BLaER1 (cell line): ENCODE results near the gene GLYAT.
"Not testable (repeated sequence)": the region's sequence is repeated elsewhere in the genome, so short reads cannot be mapped to it uniquely, and the experiment has no call there.

Source experiments
- H3K27ac ChIP-seq: shearing (Covaris generic); formaldehyde crosslinking; 2 replicates; pipeline ENCODE4 v1.8.1; 2022
- H3K27me3 ChIP-seq: shearing (Covaris generic); formaldehyde crosslinking; 2 replicates; pipeline ENCODE4 v1.8.1; 2022
- H3K36me3 ChIP-seq: shearing (Covaris generic); formaldehyde crosslinking; 2 replicates; pipeline ENCODE4 v1.8.1; 2022
- H3K4me1 ChIP-seq: shearing (Covaris generic); formaldehyde crosslinking; 2 replicates; pipeline ENCODE4 v1.8.1; 2022
- H3K4me2 ChIP-seq: shearing (Covaris generic); formaldehyde crosslinking; 2 replicates; pipeline ENCODE4 v1.8.1; 2022
- H3K4me3 ChIP-seq: shearing (Covaris generic); formaldehyde crosslinking; 2 replicates; pipeline ENCODE4 v1.8.1; 2022
- H3K9ac ChIP-seq: shearing (Covaris generic); formaldehyde crosslinking; 2 replicates; pipeline ENCODE4 v1.8.1; 2022
- H3K9me3 ChIP-seq: shearing (Covaris generic); formaldehyde crosslinking; 2 replicates; pipeline ENCODE4 v1.8.1; 2022
- H4K20me1 ChIP-seq: shearing (Covaris generic); formaldehyde crosslinking; 2 replicates; pipeline ENCODE4 v1.8.1; 2022
- Cebpa-rat ChIP-seq: shearing (Covaris generic); IDR thresholded peaks from 2 replicates; pipeline ENCODE4 v1.8.1; 2022

The GLYAT gene

DNA sequence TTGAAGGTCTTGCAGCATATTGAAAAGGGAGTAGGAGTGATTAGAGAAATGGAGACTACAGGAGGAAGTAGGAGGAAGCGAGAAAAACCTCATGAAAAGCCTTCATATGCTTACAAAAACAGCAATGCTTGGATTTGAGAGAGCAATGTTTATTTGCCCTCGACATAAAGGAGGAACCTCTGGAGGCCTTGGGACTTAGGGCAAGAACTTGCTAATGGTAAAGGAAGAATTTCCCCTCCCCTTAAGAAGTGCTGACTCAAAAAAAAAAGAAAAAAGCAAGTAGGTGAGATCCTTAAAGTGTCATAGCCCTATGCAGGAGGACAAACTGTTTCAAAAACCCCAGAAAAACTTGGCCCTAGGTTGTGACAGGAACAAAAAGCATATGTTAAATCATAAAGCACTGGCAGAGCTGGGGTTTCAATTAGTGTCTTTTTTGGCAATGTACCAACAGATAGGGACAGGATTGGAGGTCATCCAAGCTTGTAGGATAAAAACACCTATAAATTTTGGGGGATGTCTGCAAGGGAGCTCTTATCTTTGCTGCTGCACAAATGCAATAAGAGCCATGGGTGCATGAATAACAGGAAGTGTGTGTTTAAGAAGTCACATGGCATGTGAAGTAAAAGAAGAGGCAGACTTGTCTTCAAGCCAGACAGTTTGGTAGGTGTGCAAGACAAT, 4.9 kb downstream of the GLYAT start:
- Histone ChIP-seq H3K9ac (no peak overlapping the region), H4K20me1 (no peaks in the 10 kb centered on the region), H3K9me3 (no peaks in the 10 kb centered on the region; the same call in 1 of the 2 replicates), H3K4me1 (peaks cover 9% of the 10 kb centered on the region; the same call in 1 of the 2 replicates), H3K4me3 (no peak overlapping the region), H3K36me3 (no peaks in the 10 kb centered on the region), H3K27ac (no peak overlapping the region), H3K27me3 (no peaks in the 10 kb centered on the region), H3K4me2 (no peak overlapping the region; the same call in 1 of the 2 replicates)
- TF ChIP-seq Cebpa-rat = no peak

- no peak overlapping the region for H3K27ac ChIP-seq
- H3K9ac ChIP-seq = no peak overlapping the region
- no peak for TF ChIP-seq Cebpa-rat
- H3K4me3 ChIP-seq = no peak overlapping the region
- H3K36me3 ChIP-seq = no peaks in the 10 kb centered on the region
- H4K20me1 ChIP-seq = no peaks in the 10 kb centered on the region
- H3K27me3 ChIP-seq = no peaks in the 10 kb centered on the region
- peaks cover 25% of the 10 kb centered on the region for H3K9me3 ChIP-seq
- no peak overlapping the region for H3K4me2 ChIP-seq
- H3K4me1 ChIP-seq = no peaks in the 10 kb centered on the region
These were observed 12.2 kb downstream of the GLYAT start for GRCh38 chr11:58719406-58720117.

DNA sequence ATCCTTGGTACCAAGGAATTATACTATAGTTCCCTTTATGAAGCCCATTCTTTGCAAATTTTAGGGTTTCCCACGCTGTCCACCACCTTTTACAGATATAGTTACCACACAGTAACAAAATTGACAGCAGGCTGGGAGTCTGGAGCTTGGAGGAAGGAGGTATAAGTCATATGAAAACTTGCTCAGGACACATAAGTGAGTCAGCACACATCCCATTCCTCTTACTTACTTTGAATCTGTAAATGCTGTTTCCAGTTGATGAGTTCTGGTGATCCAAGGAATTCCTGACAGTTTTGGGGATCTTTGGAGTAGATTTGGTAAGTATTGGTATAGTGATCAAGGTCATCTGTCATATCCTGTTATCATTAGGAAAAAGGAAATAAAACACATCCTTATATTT, 19.2 kb downstream of the GLYAT start:
- TF ChIP-seq Cebpa-rat = no peak
- Histone ChIP-seq H3K4me3 (no peak overlapping the region), H3K9me3 (peaks cover 5% of the 10 kb centered on the region; the same call in 1 of the 2 replicates), H3K27me3 (no peaks in the 10 kb centered on the region), H3K9ac (no peak overlapping the region), H3K27ac (no peak overlapping the region), H3K4me1 (no peaks in the 10 kb centered on the region), H3K4me2 (no peak overlapping the region), H4K20me1 (no peaks in the 10 kb centered on the region), H3K36me3 (no peaks in the 10 kb centered on the region)

DNA sequence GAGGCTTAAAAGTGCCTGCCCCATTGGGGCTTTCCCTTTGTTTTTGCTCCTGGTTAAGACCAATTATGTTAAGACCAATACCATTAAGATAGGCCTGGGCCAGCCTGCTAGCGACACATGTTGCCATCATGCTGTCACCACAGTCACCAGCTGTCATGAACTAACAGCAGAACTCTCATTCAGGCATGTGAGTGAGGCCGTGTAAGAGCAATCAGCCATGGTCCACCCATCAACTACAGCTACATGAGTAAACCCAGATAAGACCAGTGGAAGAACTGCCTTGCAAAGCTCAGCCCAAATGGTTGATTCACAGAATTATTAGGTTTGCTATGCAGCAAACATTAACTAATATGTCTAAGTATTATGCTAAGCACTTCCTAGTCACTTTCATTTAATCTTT, 19.9 kb downstream of the GLYAT start:
- Histone ChIP-seq H3K4me3 (no peak overlapping the region), H3K27me3 (no peaks in the 10 kb centered on the region)

DNA sequence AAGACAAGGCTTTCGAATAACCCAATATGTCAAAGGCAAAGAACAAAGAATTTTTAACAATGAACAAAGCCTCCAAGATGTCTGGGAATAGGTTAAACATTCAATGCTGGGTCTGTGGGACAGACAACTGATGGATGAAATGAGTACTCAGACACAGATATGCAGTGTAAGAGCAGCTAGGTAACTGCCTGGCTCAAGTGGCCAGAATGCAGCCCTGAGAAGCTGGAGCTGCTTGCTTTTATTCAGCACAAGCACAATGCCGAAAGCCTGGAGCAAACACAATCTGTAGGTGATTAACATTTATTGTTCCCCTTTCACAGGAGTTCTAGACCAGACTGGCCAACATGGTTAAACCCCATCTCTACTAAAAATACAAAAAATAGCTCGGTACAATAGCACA, 24.0 kb downstream of the GLYAT start:
- no peaks in the 10 kb centered on the region for H4K20me1 ChIP-seq
- H3K4me2 ChIP-seq = no peak overlapping the region
- peaks cover 15% of the 10 kb centered on the region for H3K4me1 ChIP-seq
- H3K27me3 ChIP-seq = no peaks in the 10 kb centered on the region
- H3K36me3 ChIP-seq = no peaks in the 10 kb centered on the region
- TF ChIP-seq Cebpa-rat = no peak
- H3K9ac ChIP-seq = no peak overlapping the region
- H3K4me3 ChIP-seq = no peak overlapping the region
- no peak overlapping the region for H3K27ac ChIP-seq
- H3K9me3 ChIP-seq = peaks cover 16% of the 10 kb centered on the region

More for the DNA sequence above, 19.9 kb downstream of the GLYAT start:
- H3K36me3 ChIP-seq = no peaks in the 10 kb centered on the region
- H3K9ac ChIP-seq = no peak overlapping the region
- H3K9me3 ChIP-seq = peaks cover 5% of the 10 kb centered on the region; the same call in 1 of the 2 replicates
- TF ChIP-seq Cebpa-rat = no peak
- H3K4me1 ChIP-seq = peaks cover 4% of the 10 kb centered on the region
- no peak overlapping the region for H3K27ac ChIP-seq
- no peaks in the 10 kb centered on the region for H4K20me1 ChIP-seq
- H3K4me2 ChIP-seq = no peak overlapping the region

DNA sequence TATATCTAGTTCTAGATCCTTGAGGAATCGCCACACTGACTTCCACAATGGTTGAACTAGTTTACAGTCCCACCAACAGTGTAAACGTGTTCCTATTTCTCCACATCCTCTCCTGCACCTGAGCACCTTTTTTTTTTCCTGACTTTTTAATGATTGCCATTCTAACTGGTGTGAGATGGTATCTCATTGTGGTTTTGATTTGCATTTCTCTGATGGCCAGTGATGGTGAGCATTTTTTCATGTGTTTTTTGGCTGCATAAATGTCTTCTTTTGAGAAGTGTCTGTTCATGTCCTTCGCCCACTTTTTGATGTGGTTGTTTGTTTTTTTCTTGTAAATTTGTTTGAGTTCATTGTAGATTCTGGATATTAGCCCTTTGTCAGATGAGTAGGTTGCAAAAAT, 34.9 kb downstream of the GLYAT start:
- not testable (repeated sequence) for H3K27me3 ChIP-seq, H3K27ac ChIP-seq, H3K4me3 ChIP-seq

GRCh38 chr11:58693026-58693425, 38.7 kb downstream of the GLYAT start:
- Histone ChIP-seq H3K4me2 (no peak overlapping the region), H3K9ac (no peak overlapping the region)

More for the DNA sequence above, 34.9 kb downstream of the GLYAT start:
- not testable (repeated sequence) for H4K20me1 ChIP-seq, H3K4me1 ChIP-seq, H3K4me2 ChIP-seq, H3K36me3 ChIP-seq, H3K9me3 ChIP-seq, H3K9ac ChIP-seq

DNA sequence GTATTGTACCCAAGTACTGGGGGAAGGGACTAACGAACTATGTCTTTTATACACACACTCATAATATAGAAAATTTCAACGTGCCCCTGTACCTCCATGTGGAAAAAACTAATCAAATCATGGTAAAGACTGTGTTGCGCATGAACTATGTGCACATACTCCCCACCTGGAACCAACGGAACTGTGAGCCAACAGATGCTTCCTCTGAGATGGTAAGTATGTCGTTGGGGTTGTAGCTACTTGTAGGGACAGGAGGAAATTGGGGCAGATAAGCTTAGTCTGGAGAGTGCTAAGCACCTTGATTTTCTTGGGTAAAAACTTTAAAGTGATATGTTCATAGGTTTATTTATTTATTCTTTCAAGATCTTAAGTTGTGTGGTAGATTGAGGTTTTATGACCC, 40.1 kb downstream of the GLYAT start:
- no peak for TF ChIP-seq Cebpa-rat
- Histone ChIP-seq H3K4me1 (peaks cover 11% of the 10 kb centered on the region), H4K20me1 (no peaks in the 10 kb centered on the region), H3K9me3 (no peaks in the 10 kb centered on the region), H3K27ac (peak overlapping the region; percentile 29; the same call in 1 of the 2 replicates), H3K4me3 (no peak overlapping the region), H3K36me3 (no peaks in the 10 kb centered on the region), H3K9ac (no peak overlapping the region), H3K27me3 (no peaks in the 10 kb centered on the region), H3K4me2 (peak overlapping the region; percentile 34)

More at GRCh38 chr11:58693026-58693425, 38.7 kb downstream of the GLYAT start:
- H4K20me1 ChIP-seq = no peaks in the 10 kb centered on the region
- H3K27ac ChIP-seq = no peak overlapping the region
- H3K27me3 ChIP-seq = no peaks in the 10 kb centered on the region
- peaks cover 11% of the 10 kb centered on the region for H3K4me1 ChIP-seq
- no peak for TF ChIP-seq Cebpa-rat
- no peaks in the 10 kb centered on the region for H3K36me3 ChIP-seq
- H3K4me3 ChIP-seq = no peak overlapping the region
- H3K9me3 ChIP-seq = no peaks in the 10 kb centered on the region

DNA sequence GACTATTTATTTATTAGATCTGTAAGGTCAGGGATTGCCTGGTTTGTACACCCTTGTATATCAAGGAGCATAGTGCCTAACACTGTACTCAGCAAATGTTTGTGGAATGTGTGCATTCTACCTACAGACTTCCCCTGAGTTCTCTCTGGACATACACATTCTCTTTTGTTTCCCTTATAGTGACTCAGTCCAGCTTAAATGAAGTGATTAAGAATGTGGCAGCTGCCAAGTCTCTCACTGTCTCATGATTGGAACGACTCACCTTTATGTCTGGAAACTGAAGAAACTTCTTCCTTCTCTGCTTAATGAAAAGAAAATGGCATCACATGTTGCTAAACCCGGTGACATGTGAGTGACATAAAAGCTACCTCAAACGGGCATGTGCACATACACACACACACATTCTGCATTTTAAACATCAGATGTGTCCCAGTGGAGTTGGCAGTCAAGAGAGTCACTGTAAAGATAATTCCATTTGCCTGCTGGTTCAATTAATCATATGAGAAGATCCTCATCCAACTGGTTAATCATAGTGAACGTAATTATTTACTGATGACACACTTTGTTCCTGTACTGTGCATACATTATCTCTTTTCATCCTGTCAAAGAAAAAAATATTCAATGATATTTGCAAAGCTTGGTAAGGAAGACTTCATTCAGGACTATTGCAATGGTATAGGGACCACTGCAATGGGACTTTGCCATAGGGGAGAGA, 42.8 kb downstream of the GLYAT start:
- Histone ChIP-seq H3K27ac (no peak overlapping the region), H3K4me1 (peaks cover 11% of the 10 kb centered on the region), H3K27me3 (no peaks in the 10 kb centered on the region), H3K36me3 (no peaks in the 10 kb centered on the region), H4K20me1 (no peaks in the 10 kb centered on the region), H3K9ac (no peak overlapping the region), H3K4me2 (no peak overlapping the region), H3K9me3 (no peaks in the 10 kb centered on the region), H3K4me3 (no peak overlapping the region)
- TF ChIP-seq Cebpa-rat = no peak
